PC-9 (cell line): ENCODE measurements around the gene CAPN11. TPM values are rescaled to one million over a fixed set of nuclear protein-coding genes. Genes with fewer than 3 reads are reported as not detected.

Source experiments
- BruUV-seq: library from RNA; stranded (reverse); fragments of 400-500 nt; replicated peaks from 2 replicates; lab custom pipeline; 2021; lab: Mats Ljungman, UMichigan
- CTCF ChIA-PET: fragments of 300-600 bp; sonication (Branson Sonifier 250); formaldehyde crosslinking; loops from one replicate; lab custom pipeline; 2022; ENCODE audit warnings: antibody characterized with exemption; lab: Charles Lee
- POLR2A ChIA-PET: fragments of 300-600 bp; sonication (Branson Sonifier 250); formaldehyde crosslinking; loops from one replicate; lab custom pipeline; 2022; ENCODE audit warnings: antibody characterized with exemption; ENCODE audit not compliant: unreplicated experiment; lab: Charles Lee
- DNase-seq, 2 experiments: peaks; one replicate each; pipeline versions ENCODE4 v3.0.0 to v3.0.0-alpha.2; 2015 to 2022; ENCODE audit warnings: mixed read lengths in 1 of 2
- H2AFZ ChIP-seq: fragments of 200-600 bp; sonication (generic); 2 replicates; pipeline ENCODE4 v1.8.1; 2017; ENCODE audit warnings: antibody characterized with exemption
- H3F3A ChIP-seq: fragments of 200-600 bp; sonication (generic); 2 replicates; pipeline ENCODE4 v1.8.1; 2017; ENCODE audit warnings: antibody characterized with exemption, mild to moderate bottlenecking, low read depth; ENCODE audit not compliant: insufficient read depth
- H3K27ac ChIP-seq: fragments of 200-600 bp; sonication (generic); 2 replicates; pipeline ENCODE4 v1.6.1; 2016; ENCODE audit warnings: mixed run types
- H3K27me3 ChIP-seq: fragments of 200-600 bp; sonication (generic); 2 replicates; pipeline ENCODE4 v1.6.1; 2016; ENCODE audit warnings: low read depth, mixed run types; ENCODE audit not compliant: insufficient read depth
- H3K36me3 ChIP-seq: fragments of 200-600 bp; sonication (generic); 2 replicates; pipeline ENCODE4 v1.6.1; 2016; ENCODE audit warnings: low read depth, mixed run types
- H3K4me1 ChIP-seq: fragments of 200-600 bp; sonication (generic); replicated peaks from 2 replicates; pipeline ENCODE4 v1.6.1; 2016; ENCODE audit warnings: mixed run types; ENCODE audit not compliant: insufficient read depth
- H3K4me2 ChIP-seq: fragments of 200-600 bp; sonication (generic); 2 replicates; pipeline ENCODE4 v1.6.1; 2017; ENCODE audit warnings: mixed run types
- H3K4me3 ChIP-seq: fragments of 200-600 bp; sonication (generic); 2 replicates; pipeline ENCODE4 v1.6.1; 2016; ENCODE audit warnings: mixed run types
- H3K79me2 ChIP-seq: fragments of 200-600 bp; sonication (generic); 2 replicates; pipeline ENCODE4 v1.6.1; 2017; ENCODE audit warnings: low read depth, mixed run types
- H3K9me2 ChIP-seq: fragments of 200-600 bp; sonication (generic); 2 replicates; pipeline ENCODE4 v1.8.1; 2017; ENCODE audit warnings: mild to moderate bottlenecking; ENCODE audit not compliant: insufficient read depth
- H3K9me3 ChIP-seq: fragments of 200-600 bp; sonication (generic); 2 replicates; pipeline ENCODE4 v1.8.1; 2016; ENCODE audit warnings: low read depth; ENCODE audit not compliant: insufficient read depth
- H4K20me1 ChIP-seq: fragments of 200-600 bp; sonication (generic); 2 replicates; pipeline ENCODE4 v1.8.1; 2017; ENCODE audit not compliant: insufficient read depth
- EZH2 ChIP-seq: fragments of 200-600 bp; sonication (generic); IDR thresholded peaks from 2 replicates; pipeline ENCODE4 v1.8.0; 2017; ENCODE audit warnings: antibody characterized with exemption, low read depth
- intact Hi-C: fragments of 100-400 bp; cut with micrococcal nuclease; formaldehyde crosslinking; loops from one replicate; pipeline ENCODE4 v1.10.0; 2022; ENCODE audit not compliant: unreplicated experiment
- total RNA-seq: library from RNA; stranded (reverse); gene quantifications from 2 replicates; pipeline ENCODE4 v1.2.3, GENCODE V29; 2021
- TF ChIP-seq, protein P1 (sequence below): fragments of 200-600 bp; sonication (generic); conservative IDR thresholded peaks from 2 replicates; pipeline ENCODE4 v1.6.1; 2017; ENCODE audit warnings: mixed run types, antibody characterized with exemption, mild to moderate bottlenecking, moderate library complexity

CAPN11 gene
- total RNA-seq, 1 experiment from 2014 or later = not detected

- POLR2A ChIA-PET = interaction anchor here (0.6 to 0.7 kb wide), 2 partner anchors 12 to 33 kb away, joined by 3 to 7 read pairs; no protein-coding TSS in a partner anchor
- no peaks in the 10 kb centered on the region for H3K27me3 ChIP-seq
- H3K4me2 ChIP-seq = peak overlapping the region; percentile 99
- peaks cover 71% of the 10 kb centered on the region for H3K4me1 ChIP-seq
- H2AFZ ChIP-seq = no peak overlapping the region
- no peak overlapping the region for H3K27ac ChIP-seq
- intact Hi-C loops = no loop called here
- BruUV-seq = no TSS peak
- TF ChIP-seq, protein P1, sequence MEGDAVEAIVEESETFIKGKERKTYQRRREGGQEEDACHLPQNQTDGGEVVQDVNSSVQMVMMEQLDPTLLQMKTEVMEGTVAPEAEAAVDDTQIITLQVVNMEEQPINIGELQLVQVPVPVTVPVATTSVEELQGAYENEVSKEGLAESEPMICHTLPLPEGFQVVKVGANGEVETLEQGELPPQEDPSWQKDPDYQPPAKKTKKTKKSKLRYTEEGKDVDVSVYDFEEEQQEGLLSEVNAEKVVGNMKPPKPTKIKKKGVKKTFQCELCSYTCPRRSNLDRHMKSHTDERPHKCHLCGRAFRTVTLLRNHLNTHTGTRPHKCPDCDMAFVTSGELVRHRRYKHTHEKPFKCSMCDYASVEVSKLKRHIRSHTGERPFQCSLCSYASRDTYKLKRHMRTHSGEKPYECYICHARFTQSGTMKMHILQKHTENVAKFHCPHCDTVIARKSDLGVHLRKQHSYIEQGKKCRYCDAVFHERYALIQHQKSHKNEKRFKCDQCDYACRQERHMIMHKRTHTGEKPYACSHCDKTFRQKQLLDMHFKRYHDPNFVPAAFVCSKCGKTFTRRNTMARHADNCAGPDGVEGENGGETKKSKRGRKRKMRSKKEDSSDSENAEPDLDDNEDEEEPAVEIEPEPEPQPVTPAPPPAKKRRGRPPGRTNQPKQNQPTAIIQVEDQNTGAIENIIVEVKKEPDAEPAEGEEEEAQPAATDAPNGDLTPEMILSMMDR = no peak
- no peak for TF ChIP-seq EZH2
- peaks cover 33% of the 10 kb centered on the region; the same call in 1 of the 2 replicates for H3F3A ChIP-seq
- H3K4me3 ChIP-seq = no peak overlapping the region
- peaks cover 75% of the 10 kb centered on the region for H4K20me1 ChIP-seq
- H3K36me3 ChIP-seq = peaks cover 12% of the 10 kb centered on the region
- peaks cover 97% of the 10 kb centered on the region for H3K79me2 ChIP-seq
- DNase-seq = peak in 1 of 2 experiments; percentile 58
- H3K9me3 ChIP-seq = no peaks in the 10 kb centered on the region
- H3K9me2 ChIP-seq = no peaks in the 10 kb centered on the region
- CTCF ChIA-PET = no interaction called here
Measured at GRCh38 chr6:44123544-44123943, 35.1 kb upstream of the CAPN11 start.

DNA sequence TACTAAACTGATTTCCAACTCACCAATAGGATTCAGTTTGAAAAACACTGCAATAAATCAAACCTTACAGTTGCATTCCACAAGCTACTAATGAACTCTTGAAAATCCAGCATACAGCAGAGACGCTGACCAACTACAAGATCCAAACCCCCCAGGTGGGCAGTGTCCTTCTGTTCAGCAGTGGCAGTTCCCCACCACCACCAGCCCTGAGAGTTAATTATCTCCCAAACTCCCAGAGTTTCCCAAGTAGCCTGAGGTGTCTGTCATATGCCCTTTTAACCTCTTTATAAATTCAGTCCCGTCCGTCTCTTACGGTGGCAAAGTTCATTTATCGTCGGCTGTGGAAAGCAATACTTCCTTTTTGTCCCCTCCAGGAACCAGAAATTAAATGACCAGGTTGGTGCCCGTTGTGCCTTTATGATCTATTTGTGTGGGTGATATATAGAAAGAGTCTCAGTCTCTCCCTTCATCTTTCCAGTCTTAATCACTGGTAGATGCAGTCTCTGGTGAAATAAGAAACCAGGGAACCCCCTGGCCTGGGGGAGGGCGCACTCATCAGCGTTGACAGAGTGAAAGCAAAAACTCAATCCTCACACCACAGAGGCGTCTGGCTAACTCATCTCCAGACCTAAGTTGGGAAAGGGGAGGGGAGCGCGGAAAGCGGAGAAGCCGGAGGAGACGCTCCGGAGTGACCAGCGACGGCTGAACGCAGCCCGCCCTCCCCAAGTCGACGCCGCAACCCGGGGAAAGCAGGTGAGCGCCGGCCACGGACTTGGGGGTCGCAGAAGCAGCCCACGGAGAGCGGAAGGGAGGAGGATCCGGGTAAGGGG, 32.1 kb upstream of the CAPN11 start:
- CTCF ChIA-PET = interaction anchor here (0.6 kb wide), 1 partner anchor 54 kb away, joined by 5 read pairs; no protein-coding TSS in a partner anchor

More for the DNA sequence above, 32.1 kb upstream of the CAPN11 start:
- Histone ChIP-seq H3F3A (peaks cover 23% of the 10 kb centered on the region; the same call in 1 of the 2 replicates), H3K4me3 (peak overlapping the region; percentile 73), H3K4me2 (peak overlapping the region; percentile 99), H3K79me2 (peaks cover 74% of the 10 kb centered on the region), H3K4me1 (peaks cover 45% of the 10 kb centered on the region), H3K36me3 (0 out of 2 replicates have a peak, but pooled peaks cover 9% of the 10 kb centered on the region), H3K27ac (peak overlapping the region; percentile 54), H2AFZ (peak overlapping the region; percentile 81), H3K9me2 (no peaks in the 10 kb centered on the region), H3K27me3 (no peaks in the 10 kb centered on the region), H3K9me3 (no peaks in the 10 kb centered on the region), H4K20me1 (peaks cover 47% of the 10 kb centered on the region)
- no peak for TF ChIP-seq EZH2
- TF ChIP-seq, protein P1 = no peak
- POLR2A ChIA-PET = no interaction called here
- TSS peak; percentile 55 for BruUV-seq
- intact Hi-C loops = loop anchor here (1.0 kb wide), 1 partner anchor 9 kb away; no protein-coding TSS in a partner anchor
- peak; percentile 46 to 50 for DNase-seq
